Spleen (tissue), 7 donors: ENCODE measurements around the gene TIGAR.
A peak's percentile ranks its signal among the peaks of the same experiment; 100 is the strongest.

Experiments used
- POLR2A ChIP-seq, 3 donors: fragments of 450-650 bp; IDR thresholded peaks; one replicate each; pipeline ENCODE4 v1.5.1; 2017; ENCODE audit warnings: antibody characterized with exemption in 3 of 3, mild to moderate bottlenecking in 1 of 3
- TF ChIP-seq, protein P1 (sequence below), 11 experiments: fragments of 200-600 bp in 7 of 11; fragments of 450-650 bp in 4 of 11; sonication (generic) in 4 of 11; IDR thresholded peaks in 8 of 11; conservative IDR thresholded peaks in 3 of 11; 1 replicate in 7 of 11; 2 replicates in 4 of 11; pipeline versions ENCODE4 v1.4.0 to v1.8.0; 2016 to 2021; ENCODE audit warnings: antibody characterized with exemption in 11 of 11, inconsistent platforms in 4 of 11, mild to moderate bottlenecking in 1 of 11
- donor health status: DM: no; HTN: no; CAD: no; lungs with moderate emphysema.
- donor health status: DM: no; HTN: no; CAD: no.
- donor health status: DM: no; HTN: no; CAD: no.

- TF ChIP-seq, protein P1, sequence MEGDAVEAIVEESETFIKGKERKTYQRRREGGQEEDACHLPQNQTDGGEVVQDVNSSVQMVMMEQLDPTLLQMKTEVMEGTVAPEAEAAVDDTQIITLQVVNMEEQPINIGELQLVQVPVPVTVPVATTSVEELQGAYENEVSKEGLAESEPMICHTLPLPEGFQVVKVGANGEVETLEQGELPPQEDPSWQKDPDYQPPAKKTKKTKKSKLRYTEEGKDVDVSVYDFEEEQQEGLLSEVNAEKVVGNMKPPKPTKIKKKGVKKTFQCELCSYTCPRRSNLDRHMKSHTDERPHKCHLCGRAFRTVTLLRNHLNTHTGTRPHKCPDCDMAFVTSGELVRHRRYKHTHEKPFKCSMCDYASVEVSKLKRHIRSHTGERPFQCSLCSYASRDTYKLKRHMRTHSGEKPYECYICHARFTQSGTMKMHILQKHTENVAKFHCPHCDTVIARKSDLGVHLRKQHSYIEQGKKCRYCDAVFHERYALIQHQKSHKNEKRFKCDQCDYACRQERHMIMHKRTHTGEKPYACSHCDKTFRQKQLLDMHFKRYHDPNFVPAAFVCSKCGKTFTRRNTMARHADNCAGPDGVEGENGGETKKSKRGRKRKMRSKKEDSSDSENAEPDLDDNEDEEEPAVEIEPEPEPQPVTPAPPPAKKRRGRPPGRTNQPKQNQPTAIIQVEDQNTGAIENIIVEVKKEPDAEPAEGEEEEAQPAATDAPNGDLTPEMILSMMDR (IDR thresholded peaks at IDR 0.05 in 8 of 11, conservative IDR thresholded peaks at IDR 0.05 in 3 of 11): peak in 4 of 11 experiments; percentile 12 to 40 (median 21)
- peak in 2 of 3 donors; percentile 58 to 59 for TF ChIP-seq POLR2A (IDR thresholded peaks at IDR 0.05)
These were observed at the start of gene TIGAR for GRCh38 chr12:4320853-4321701.
